K562 (cell line): ENCODE data around the gene SRC. TPM values are rescaled to one million over a fixed set of nuclear protein-coding genes. Genes with fewer than 3 reads are reported as not detected.

Experiments
- ATAC-seq: fragments of 200-7000 bp; cut with Tn5 transposase; 3 replicates; pipeline ENCODE4 v1.9.1; 2020; ENCODE audit warnings: moderate library complexity
- BruUV-seq: library from RNA; stranded (reverse); fragments of 400-500 nt; replicated peaks from 2 replicates; lab custom pipeline; 2021; lab: Mats Ljungman, UMichigan
- CTCF ChIA-PET: fragments of 300-600 bp; formaldehyde crosslinking; extraction: SDS; loops from one replicate; lab custom pipeline; 2021; ENCODE audit warnings: low intra/inter-chr PET ratio; lab: Yijun Ruan, JAX
- POLR2A ChIA-PET: fragments of 300-600, 350-650 bp; sonication (Branson Sonifier 250); formaldehyde crosslinking; extraction: SDS; loops from one replicate; lab custom pipeline; 2021; ENCODE audit warnings: antibody characterized with exemption, inconsistent platforms; lab: Yijun Ruan, JAX
- DNase-seq, 4 experiments: peaks; one replicate each; pipeline versions ENCODE4 v3.0.0 to v3.0.0-alpha.2; 2011 to 2018; ENCODE audit warnings: low spot score in 3 of 4, mixed read lengths in 3 of 4; ENCODE audit errors: extremely low read depth in 1 of 4
- FAIRE-seq: peaks from 2 replicates; lab custom pipeline; 2011; peaks lifted over from hg19 to GRCh38; lab: Jason Lieb, UNC
- H2AFZ ChIP-seq: 2 replicates; pipeline ENCODE4 v1.6.0; 2011; ENCODE audit warnings: low read depth, low read length, control low read depth, inconsistent platforms
- H3K27ac ChIP-seq: fragments of 200-600 bp; 3 replicates; pipeline ENCODE4 v1.8.0; 2011; ENCODE audit warnings: low read depth, mild to moderate bottlenecking, control low read depth, inconsistent platforms, low read length, moderate library complexity, mixed read lengths; ENCODE audit errors: extremely low read depth
- H3K27me3 ChIP-seq, 2 experiments: fragments of 300-600 bp in 1 of 2; 2 replicates in 1 of 2; 3 replicates in 1 of 2; pipeline versions ENCODE4 v1.6.0 to v1.8.0; 2011; ENCODE audit warnings: inconsistent platforms in 2 of 2, low read length in 2 of 2, mild to moderate bottlenecking in 1 of 2, mixed read lengths in 1 of 2, moderate library complexity in 1 of 2; ENCODE audit not compliant: control insufficient read depth in 2 of 2, insufficient read depth in 2 of 2
- H3K36me3 ChIP-seq: fragments of 300-600 bp; 3 replicates; pipeline ENCODE4 v1.8.0; 2011; ENCODE audit warnings: mild to moderate bottlenecking, low read length, inconsistent platforms; ENCODE audit not compliant: control insufficient read depth, insufficient read depth
- H3K4me1 ChIP-seq, 2 experiments: fragments of 200-600 bp in 1 of 2; replicated peaks in 1 of 2; 2 replicates in 1 of 2; 3 replicates in 1 of 2; pipeline versions ENCODE4 v1.5.1 to v1.8.0; 2011; ENCODE audit warnings: inconsistent platforms in 2 of 2, low read length in 2 of 2, mild to moderate bottlenecking in 1 of 2, mixed read lengths in 1 of 2, moderate library complexity in 1 of 2; ENCODE audit not compliant: control insufficient read depth in 2 of 2, insufficient read depth in 2 of 2
- H3K4me2 ChIP-seq: 2 replicates; pipeline ENCODE4 v1.6.1; 2011; ENCODE audit warnings: low read length, control low read depth, inconsistent platforms, mixed read lengths; ENCODE audit not compliant: insufficient read depth
- H3K4me3 ChIP-seq: fragments of 200-600 bp; sonication (generic), shearing (Covaris generic); 2 replicates; pipeline ENCODE4 v1.5.1; 2016; ENCODE audit warnings: control low read depth, inconsistent platforms
- H3K79me2 ChIP-seq: fragments of 200-600 bp; 3 replicates; pipeline ENCODE4 v1.8.0; 2011; ENCODE audit warnings: low read length, inconsistent platforms; ENCODE audit not compliant: control insufficient read depth, insufficient read depth
- H3K9ac ChIP-seq, 2 experiments: 2 replicates each; pipeline versions ENCODE4 v1.6.0 to v1.6.1; 2011; ENCODE audit warnings: low read depth in 2 of 2, low read length in 2 of 2, control low read depth in 1 of 2, inconsistent platforms in 1 of 2, mild to moderate bottlenecking in 1 of 2, mixed read lengths in 1 of 2; ENCODE audit not compliant: insufficient read depth in 1 of 2
- H3K9me1 ChIP-seq: one replicate; pipeline ENCODE4 v1.6.0; 2011; ENCODE audit warnings: inconsistent platforms, mild to moderate bottlenecking, low read length, moderate library complexity; ENCODE audit not compliant: control insufficient read depth, insufficient read depth
- H3K9me3 ChIP-seq: replicated peaks from 2 replicates; pipeline ENCODE4 v1.5.1; 2011; ENCODE audit warnings: low read depth, low read length, inconsistent platforms; ENCODE audit not compliant: control insufficient read depth, insufficient read depth
- H4K20me1 ChIP-seq: replicated peaks from 2 replicates; pipeline ENCODE4 v1.6.1; 2011; ENCODE audit warnings: low read length, inconsistent platforms, mixed read lengths; ENCODE audit not compliant: control insufficient read depth, insufficient read depth
- PRDM10 ChIP-seq: fragments of 450-650 bp; IDR thresholded peaks from 2 replicates; pipeline ENCODE4 v1.6.1; 2018; ENCODE audit not compliant: partially characterized antibody
- ZNF512 ChIP-seq: IDR thresholded peaks from 2 replicates; pipeline ENCODE4 v1.6.1; 2016; ENCODE audit warnings: missing genetic modification characterization, missing compliant biosample characterization
- WGBS: fragments of 100-300 bp; shearing (Covaris generic); methylation state at CpG from one replicate; pipeline ENCODE4 v1.1.6; 2016; ENCODE audit warnings: low coverage, mixed read lengths; ENCODE audit not compliant: insufficient coverage; ENCODE audit errors: missing lambda C conversion rate; 5-methylcytosine and 5-hydroxymethylcytosine counted together
- in situ Hi-C: fragments of 300-500 bp; cut with MboI; formaldehyde crosslinking; loops from 4 replicates; pipeline ENCODE4 v1.15.0; 2018; ENCODE audit warnings: inconsistent platforms, mixed read lengths
- intact Hi-C: fragments of 100-400 bp; cut with micrococcal nuclease; formaldehyde crosslinking; loops from 2 replicates; pipeline ENCODE4 v1.14.2; 2022
- polyA plus RNA-seq, 8 experiments: library from polyadenylated mRNA; depleted of rRNA in 4 of 8; stranded (reverse) in 5 of 8; unstranded in 3 of 8; fragments of >200 nt; fragmentation: Nextera tagmentation in 2 of 8; fragmentation: Illumina TruSeq in 1 of 8; extraction: Ambion mirVana in 2 of 8; extraction: Trizol in 1 of 8; gene quantifications; 2 replicates each; pipeline versions ENCODE4 v1.2.1 to v1.2.3, GENCODE V29; 2011 to 2014; ENCODE audit warnings: inconsistent platforms in 1 of 8, missing spikeins in 1 of 8
- total RNA-seq, 7 experiments: library from RNA; depleted of rRNA in 6 of 7; stranded (reverse); fragments of >200 nt in 6 of 7; fragmentation: Illumina TruSeq in 2 of 7; extraction: Trizol in 2 of 7; gene quantifications; 2 replicates each; pipeline versions ENCODE4 v1.2.1 to v1.2.3, GENCODE V29; 2011 to 2021; ENCODE audit warnings: low replicate concordance in 1 of 7

Gene SRC
- total and polyA plus RNA-seq, 9 of the 15 experiments (the other 6 are each of a cell fraction or from before 2014, with no cell fraction given): 0.06 to 8.5 (median 3.1) TPM

- H3K79me2 ChIP-seq: no peaks in the 10 kb centered on the region
- H3K9me1 ChIP-seq: no peaks in the 10 kb centered on the region
- no peak overlapping the region for H3K4me2 ChIP-seq
- TF ChIP-seq PRDM10: no peak
- peak; percentile 72 for TF ChIP-seq ZNF512 (tag)
- no peak for ATAC-seq
- no peaks in the 10 kb centered on the region for H3K27me3 ChIP-seq
- no peak for DNase-seq
- H3K4me3 ChIP-seq: no peak overlapping the region
- POLR2A ChIA-PET: interaction anchor here (0.6 to 1.6 kb wide), 3 partner anchors 10 to 25 kb away, joined by 3 to 5 read pairs (median 3); no protein-coding TSS in a partner anchor
- no peaks in the 10 kb centered on the region for H3K9me3 ChIP-seq
- H3K9ac ChIP-seq: no peak overlapping the region
- H3K4me1 ChIP-seq: peaks cover 22 to 24% of the 10 kb centered on the region in 2 experiments
- 77% methylated on average over 2 of the region's 2 CpGs for WGBS
- no peak overlapping the region for H3K27ac ChIP-seq
- H4K20me1 ChIP-seq: no peaks in the 10 kb centered on the region
- intact Hi-C loops: loop anchor here (5.0 kb wide), 1 partner anchor 47 kb away; the partner anchor contains the start of gene MANBAL
- no peak overlapping the region for H2AFZ ChIP-seq
- no peak for FAIRE-seq
- in situ Hi-C loops: no loop called here
- H3K36me3 ChIP-seq: no peaks in the 10 kb centered on the region
- CTCF ChIA-PET: no interaction called here
- no TSS peak for BruUV-seq
Measured at GRCh38 chr20:37334450-37334849, 11.5 kb upstream of the SRC start.
